Stimulated activated CD4-positive, alpha-beta T cell treated with anti-CD3 and anti-CD28 coated beads, Interleukin-2, amount 100 ng/mL, for 48 hours (primary cell): ENCODE data around the gene FBN1.

Experiments
- DNase-seq, 2 donors: peaks; one replicate each; pipeline ENCODE4 v3.0.0-alpha.2; 2020

The FBN1 gene

GRCh38 chr15:48578965-48579364 lies 66.5 kb downstream of the FBN1 start:
- no peak for DNase-seq

- no peak for DNase-seq
Measured at GRCh38 chr15:48577469-48577868, 68.0 kb downstream of the FBN1 start.

- no peak for DNase-seq
Measured at GRCh38 chr15:48574187-48574586, 71.3 kb downstream of the FBN1 start.

GRCh38 chr15:48573780-48574179 lies 71.7 kb downstream of the FBN1 start:
- DNase-seq: no peak

GRCh38 chr15:48572823-48573222 lies 72.7 kb downstream of the FBN1 start:
- no peak for DNase-seq

GRCh38 chr15:48571510-48571909 lies 74.0 kb downstream of the FBN1 start:
- DNase-seq: no peak

GRCh38 chr15:48570822-48571221 lies 74.7 kb downstream of the FBN1 start:
- DNase-seq: no peak

- no peak for DNase-seq
Measured at GRCh38 chr15:48569591-48570302, 75.8 kb downstream of the FBN1 start.

GRCh38 chr15:48566668-48567067 lies 78.8 kb downstream of the FBN1 start:
- no peak for DNase-seq

- DNase-seq: no peak
Measured at GRCh38 chr15:48565560-48566482, 79.7 kb downstream of the FBN1 start.

GRCh38 chr15:48564690-48565089 lies 80.8 kb downstream of the FBN1 start:
- DNase-seq: no peak

GRCh38 chr15:48563934-48564333 lies 81.6 kb downstream of the FBN1 start:
- DNase-seq: no peak

GRCh38 chr15:48560321-48561051 lies 85.0 kb downstream of the FBN1 start:
- DNase-seq: no peak

GRCh38 chr15:48559285-48559684 lies 86.2 kb downstream of the FBN1 start:
- DNase-seq: no peak

- DNase-seq: no peak
Measured at GRCh38 chr15:48558226-48558625, 87.3 kb downstream of the FBN1 start.

GRCh38 chr15:48557335-48557734 lies 88.2 kb downstream of the FBN1 start:
- no peak for DNase-seq

- DNase-seq: no peak
Measured at GRCh38 chr15:48556159-48556897, 89.2 kb downstream of the FBN1 start.

GRCh38 chr15:48555241-48555881 lies 90.1 kb downstream of the FBN1 start:
- no peak for DNase-seq

- no peak for DNase-seq
Measured at GRCh38 chr15:48554112-48554511, 91.4 kb downstream of the FBN1 start.

GRCh38 chr15:48553559-48553958 lies 92.0 kb downstream of the FBN1 start:
- no peak for DNase-seq

GRCh38 chr15:48550822-48551525 lies 94.5 kb downstream of the FBN1 start:
- DNase-seq: no peak

- DNase-seq: no peak
Measured at GRCh38 chr15:48548455-48548854, 97.1 kb downstream of the FBN1 start.
